Measurements from ENCODE around the gene ANKRD28. TPM values are rescaled to one million over a fixed set of nuclear protein-coding genes. Genes with fewer than 3 reads are reported as not detected.

The ANKRD28 gene
- total and polyA plus RNA-seq, 2 of the 4 experiments (the other 2 are of a cell fraction) = 52.6 to 211 TPM

- Histone ChIP-seq H3K4me1 (ENCODE audit: control insufficient read depth, insufficient read depth, low read length) (peaks cover 9% of the 10 kb centered on the region; the same call in 1 of the 2 replicates), H3K4me2 (ENCODE audit: low read depth, low read length) (no peak overlapping the region), H2AFZ (replicated peaks; ENCODE audit: low read length, poor library complexity) (no peak overlapping the region), H3K18ac (ENCODE audit: low read depth, low read length) (no peak overlapping the region), H3K14ac (replicated peaks; ENCODE audit: low read depth, low read length) (no peak overlapping the region), H2BK20ac (ENCODE audit: low read depth, low read length) (no peak overlapping the region), H3K4ac (ENCODE audit: low read depth, low read length) (no peak overlapping the region), H2AK5ac (ENCODE audit: low read depth, low read length) (no peak overlapping the region), H2AK9ac (replicated peaks; ENCODE audit: low read depth, low read length, poor library complexity) (no peak overlapping the region), H3K79me1 (ENCODE audit: low read depth in 1 of 2, low read length in 2 of 2) (peaks cover 32 to 65% of the 10 kb centered on the region in 2 experiments), H3K36me3 (ENCODE audit: control insufficient read depth, insufficient read depth, low read length) (peaks cover 14% of the 10 kb centered on the region), H3K27me3 (ENCODE audit: control insufficient read depth, insufficient read depth, low read length) (no peaks in the 10 kb centered on the region), H3K27ac (ENCODE audit: insufficient read depth, low read length) (no peak overlapping the region), H3K23ac (ENCODE audit: low read depth, low read length) (no peak overlapping the region), H2BK15ac (ENCODE audit: low read depth, low read length) (no peak overlapping the region), H3K4me3 (ENCODE audit: insufficient read depth, low read depth, low read length) (no peak overlapping the region), H3K56ac (ENCODE audit: extremely low read depth, insufficient read depth, low read length) (no peak overlapping the region), H3K9me1 (ENCODE audit: insufficient read depth, low read length) (peaks cover 9% of the 10 kb centered on the region), H2BK120ac (ENCODE audit: low read depth, low read length) (no peak overlapping the region), H3K9me3 (ENCODE audit: control insufficient read depth, insufficient read depth, low read length) (no peaks in the 10 kb centered on the region), H4K91ac (ENCODE audit: insufficient read depth, low read depth, low read length) (no peak overlapping the region), H4K5ac (ENCODE audit: low read depth, low read length) (peak overlapping the region; percentile 32; the same call in 1 of the 2 replicates), H4K8ac (ENCODE audit: low read depth in 2 of 2, low read length in 2 of 2) (no peak overlapping the region), H2BK5ac (ENCODE audit: low read depth, low read length, poor library complexity, severe bottlenecking) (no peak overlapping the region), H3K9ac (ENCODE audit: low read depth, low read length) (no peak overlapping the region), H4K20me1 (ENCODE audit: insufficient read depth, low read length) (0 out of 2 replicates have a peak, but pooled peaks cover 3% of the 10 kb centered on the region)
- ATAC-seq (ENCODE audit: low read depth) (no peak), DNase-seq (no peak)
- intact Hi-C loops (cut with micrococcal nuclease) = no loop called here
- dilution Hi-C loops (cut with HindIII; ENCODE audit: low sequenced_read_pairs, unreplicated experiment) = no loop called here
- TF ChIP-seq FOS (IDR thresholded peaks at IDR 0.05; ENCODE audit: low read depth, low read length) (no peak), RAD21 (IDR thresholded peaks at IDR 0.05; ENCODE audit: low read length) (no peak), RCOR1 (IDR thresholded peaks at IDR 0.05; ENCODE audit: insufficient replicate concordance, low read length) (no peak), RFX5 (IDR thresholded peaks at IDR 0.05; ENCODE audit: low read depth, low read length) (no peak), CEBPB (IDR thresholded peaks at IDR 0.05; ENCODE audit: low read depth, low read length) (no peak), CHD1 (IDR thresholded peaks at IDR 0.05; ENCODE audit: low read depth, low read length) (no peak), MAFK (IDR thresholded peaks at IDR 0.05; ENCODE audit: low read depth, low read length) (no peak), USF2 (IDR thresholded peaks at IDR 0.05; ENCODE audit: low read depth, low read length) (no peak), SMC3 (IDR thresholded peaks at IDR 0.05; ENCODE audit: low read depth, low read length) (no peak), MXI1 (IDR thresholded peaks at IDR 0.05; ENCODE audit: borderline replicate concordance, low read depth, low read length) (no peak), MAZ (IDR thresholded peaks at IDR 0.05; ENCODE audit: borderline replicate concordance, low read depth, low read length) (no peak), BHLHE40 (IDR thresholded peaks at IDR 0.05; ENCODE audit: low read depth, low read length) (no peak), POLR2A (IDR thresholded peaks at IDR 0.05; ENCODE audit: low read depth, low read length) (no peak), ELK1 (IDR thresholded peaks at IDR 0.05; ENCODE audit: borderline replicate concordance, low read depth, low read length) (no peak)
- TF ChIP-seq, protein P1, sequence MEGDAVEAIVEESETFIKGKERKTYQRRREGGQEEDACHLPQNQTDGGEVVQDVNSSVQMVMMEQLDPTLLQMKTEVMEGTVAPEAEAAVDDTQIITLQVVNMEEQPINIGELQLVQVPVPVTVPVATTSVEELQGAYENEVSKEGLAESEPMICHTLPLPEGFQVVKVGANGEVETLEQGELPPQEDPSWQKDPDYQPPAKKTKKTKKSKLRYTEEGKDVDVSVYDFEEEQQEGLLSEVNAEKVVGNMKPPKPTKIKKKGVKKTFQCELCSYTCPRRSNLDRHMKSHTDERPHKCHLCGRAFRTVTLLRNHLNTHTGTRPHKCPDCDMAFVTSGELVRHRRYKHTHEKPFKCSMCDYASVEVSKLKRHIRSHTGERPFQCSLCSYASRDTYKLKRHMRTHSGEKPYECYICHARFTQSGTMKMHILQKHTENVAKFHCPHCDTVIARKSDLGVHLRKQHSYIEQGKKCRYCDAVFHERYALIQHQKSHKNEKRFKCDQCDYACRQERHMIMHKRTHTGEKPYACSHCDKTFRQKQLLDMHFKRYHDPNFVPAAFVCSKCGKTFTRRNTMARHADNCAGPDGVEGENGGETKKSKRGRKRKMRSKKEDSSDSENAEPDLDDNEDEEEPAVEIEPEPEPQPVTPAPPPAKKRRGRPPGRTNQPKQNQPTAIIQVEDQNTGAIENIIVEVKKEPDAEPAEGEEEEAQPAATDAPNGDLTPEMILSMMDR (conservative IDR thresholded peaks at IDR 0.05; ENCODE audit: low read depth, low read length) = no peak
- ChIA-PET POLR2A (ENCODE audit: unreplicated experiment) (no interaction called here), CTCF (no interaction called here)
- BruUV-seq (replicated peaks) = no TSS peak
- in situ Hi-C loops (cut with MboI; ENCODE audit: low sequenced_read_pairs) = no loop called here
- WGBS, 2 experiments (ENCODE audit: extremely low coverage in 2 of 2, insufficient read length in 1 of 2) = no CpG with 5 or more reads among the region's 1 CpG
Measured at GRCh38 chr3:15757824-15758223, 40.0 kb downstream of the ANKRD28 start.

All from IMR-90 (cell line).